ENCODE results near the gene TCF7L2. TPM values are rescaled to one million over a fixed set of nuclear protein-coding genes. Genes with fewer than 3 reads are reported as not detected.

Gene TCF7L2
- total and polyA plus RNA-seq, 9 of the 15 experiments (the other 6 are each of a cell fraction or from before 2014, with no cell fraction given): 0.32 to 2.8 (median 0.92) TPM

DNA sequence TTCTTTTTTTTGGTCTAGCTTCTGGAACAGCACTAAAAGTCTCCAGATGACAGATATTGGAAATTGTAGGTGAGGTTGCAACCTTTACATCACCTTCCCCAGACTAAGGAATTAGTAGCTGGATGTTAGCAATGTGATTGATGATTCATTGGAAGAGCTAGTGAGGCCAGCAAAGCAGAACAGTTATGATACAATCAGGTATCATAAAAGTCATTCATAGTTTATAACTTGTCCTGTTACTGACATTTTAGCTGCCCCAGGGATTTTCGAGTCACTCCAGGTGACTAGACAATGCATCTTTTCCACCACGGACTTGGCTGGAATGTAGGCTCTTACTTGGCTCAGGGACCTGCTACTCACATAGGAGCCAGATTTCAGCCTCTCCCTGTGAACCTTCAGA lies 15.9 kb upstream of the TCF7L2 start:
- DNase-seq (ENCODE audit: extremely low read depth in 1 of 4, low spot score in 3 of 4) (no peak), FAIRE-seq (no peak), ATAC-seq (no peak)
- Histone ChIP-seq H3K9me3 (replicated peaks; ENCODE audit: control insufficient read depth, insufficient read depth, low read depth, low read length) (no peaks in the 10 kb centered on the region), H3K4me1 (replicated peaks in 1 of 2; ENCODE audit: control insufficient read depth in 2 of 2, insufficient read depth in 2 of 2, low read length in 2 of 2) (no peaks in the 10 kb centered on the region), H3K27ac (ENCODE audit: extremely low read depth, low read depth, low read length) (no peak overlapping the region), H3K9me1 (ENCODE audit: control insufficient read depth, insufficient read depth, low read length) (no peaks in the 10 kb centered on the region), H3K4me2 (ENCODE audit: insufficient read depth, low read length) (no peak overlapping the region), H3K9ac (ENCODE audit: insufficient read depth in 1 of 2, low read depth in 2 of 2, low read length in 2 of 2) (no peak overlapping the region), H4K20me1 (replicated peaks; ENCODE audit: control insufficient read depth, insufficient read depth, low read length) (no peaks in the 10 kb centered on the region), H3K36me3 (ENCODE audit: control insufficient read depth, insufficient read depth, low read length) (no peaks in the 10 kb centered on the region), H3K27me3 (ENCODE audit: control insufficient read depth in 2 of 2, insufficient read depth in 2 of 2, low read length in 2 of 2) (no peaks in the 10 kb centered on the region), H3K4me3 (no peak overlapping the region), H2AFZ (ENCODE audit: low read depth, low read length) (no peak overlapping the region), H3K79me2 (ENCODE audit: control insufficient read depth, insufficient read depth, low read length) (no peaks in the 10 kb centered on the region)
- no TSS peak for BruUV-seq (replicated peaks)
- TF ChIP-seq ZNF445 (CRISPR knock-in tag; IDR thresholded peaks at IDR 0.05; ENCODE audit: low read depth) (no peak), STAT5A (IDR thresholded peaks at IDR 0.05; ENCODE audit: borderline replicate concordance, low read length) (no peak), HMGN3 (IDR thresholded peaks at IDR 0.05; ENCODE audit: borderline replicate concordance, extremely low read depth, insufficient read length, low read depth, low read length) (no peak), ZNF253 (CRISPR knock-in tag; conservative IDR thresholded peaks at IDR 0.05) (no peak), SFPQ (IDR thresholded peaks at IDR 0.05; ENCODE audit: low read depth, low read length) (no peak), ZNF280A (IDR thresholded peaks at IDR 0.05; ENCODE audit: low read depth, partially characterized antibody) (no peak), HBP1 (CRISPR knock-in tag; IDR thresholded peaks at IDR 0.05) (no peak), MYNN (IDR thresholded peaks at IDR 0.05) (no peak), MYNN (CRISPR knock-in tag; IDR thresholded peaks at IDR 0.05) (no peak), CREB5 (CRISPR knock-in tag; IDR thresholded peaks at IDR 0.05) (no peak), MECOM (CRISPR knock-in tag; IDR thresholded peaks at IDR 0.05) (no peak), TFAP4 (CRISPR knock-in tag; IDR thresholded peaks at IDR 0.05; ENCODE audit: borderline replicate concordance) (no peak), PHF20 (IDR thresholded peaks at IDR 0.05; ENCODE audit: partially characterized antibody) (no peak), ZNF830 (CRISPR knock-in tag; IDR thresholded peaks at IDR 0.05) (no peak), HCFC1 (IDR thresholded peaks at IDR 0.05; ENCODE audit: low read depth, low read length) (no peak)
- TF ChIP-seq, protein P1, sequence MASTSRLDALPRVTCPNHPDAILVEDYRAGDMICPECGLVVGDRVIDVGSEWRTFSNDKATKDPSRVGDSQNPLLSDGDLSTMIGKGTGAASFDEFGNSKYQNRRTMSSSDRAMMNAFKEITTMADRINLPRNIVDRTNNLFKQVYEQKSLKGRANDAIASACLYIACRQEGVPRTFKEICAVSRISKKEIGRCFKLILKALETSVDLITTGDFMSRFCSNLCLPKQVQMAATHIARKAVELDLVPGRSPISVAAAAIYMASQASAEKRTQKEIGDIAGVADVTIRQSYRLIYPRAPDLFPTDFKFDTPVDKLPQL (IDR thresholded peaks at IDR 0.05; ENCODE audit: extremely low read depth, insufficient read length): no peak
- intact Hi-C loops (cut with micrococcal nuclease): no loop called here
- CTCF ChIA-PET (ENCODE audit: low intra/inter-chr PET ratio): no interaction called here
- in situ Hi-C loops (cut with MboI): no loop called here
- WGBS (ENCODE audit: insufficient coverage, low coverage, missing lambda C conversion rate): 0% methylated on average over 2 of the region's 2 CpGs
- POLR2A ChIA-PET: no interaction called here
